Superior temporal gyrus (tissue), 1 donor: ENCODE results near the gene MRPL21.

Source experiments
- DNase-seq: peaks from one replicate; pipeline ENCODE4 v3.0.0-alpha.2; 2016; ENCODE audit errors: extremely low spot score

Gene MRPL21

GRCh38 chr11:68841718-68842426, 61.8 kb downstream of the MRPL21 start, which contains the start of gene CPT1A:
Gene CPT1A (minus strand): TSS chr11:68841916. CDS start chr11:68815474, 26,442 bp downstream.
- DNase-seq = no peak
